Measurements from ENCODE around the gene TF. TPM values are rescaled to one million over a fixed set of nuclear protein-coding genes. Genes with fewer than 3 reads are reported as not detected.

The TF gene
- polyA plus RNA-seq, 1 experiment = 0.15 TPM

DNA sequence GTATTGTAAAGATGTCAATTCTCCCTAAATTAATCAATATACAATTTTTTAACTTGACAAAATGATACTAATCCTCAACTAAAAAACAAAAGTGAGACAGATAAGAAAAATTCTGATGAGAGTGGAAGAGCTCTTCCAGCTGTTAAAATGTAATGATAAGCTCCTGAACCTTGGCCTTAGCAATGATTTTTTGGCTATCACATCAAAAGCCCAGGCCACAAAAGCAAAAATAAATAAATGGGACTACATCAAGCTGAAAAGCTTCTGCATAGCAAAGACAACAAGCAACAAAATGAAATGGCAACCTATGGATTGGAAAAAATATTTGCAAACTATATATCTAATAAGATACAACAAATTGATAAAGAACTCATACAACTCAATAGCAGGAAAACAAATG is 35.4 kb downstream of the TF start:
- CTCF ChIA-PET = no interaction called here
- Histone ChIP-seq H3K9me3 (ENCODE audit: control insufficient read depth, insufficient read depth, low read length) (peaks cover 4% of the 10 kb centered on the region; the same call in 1 of the 2 replicates), H3K4me3 (ENCODE audit: low read depth, low read length) (no peak overlapping the region), H3K27me3 (ENCODE audit: control insufficient read depth, insufficient read depth, low read length) (peaks cover 2% of the 10 kb centered on the region), H3K27ac (ENCODE audit: low read depth, low read length) (no peak overlapping the region)
- DNase-seq (ENCODE audit: low read depth, low spot score) = no peak
- POLR2A ChIA-PET = no interaction called here
- TF ChIP-seq, protein P1, sequence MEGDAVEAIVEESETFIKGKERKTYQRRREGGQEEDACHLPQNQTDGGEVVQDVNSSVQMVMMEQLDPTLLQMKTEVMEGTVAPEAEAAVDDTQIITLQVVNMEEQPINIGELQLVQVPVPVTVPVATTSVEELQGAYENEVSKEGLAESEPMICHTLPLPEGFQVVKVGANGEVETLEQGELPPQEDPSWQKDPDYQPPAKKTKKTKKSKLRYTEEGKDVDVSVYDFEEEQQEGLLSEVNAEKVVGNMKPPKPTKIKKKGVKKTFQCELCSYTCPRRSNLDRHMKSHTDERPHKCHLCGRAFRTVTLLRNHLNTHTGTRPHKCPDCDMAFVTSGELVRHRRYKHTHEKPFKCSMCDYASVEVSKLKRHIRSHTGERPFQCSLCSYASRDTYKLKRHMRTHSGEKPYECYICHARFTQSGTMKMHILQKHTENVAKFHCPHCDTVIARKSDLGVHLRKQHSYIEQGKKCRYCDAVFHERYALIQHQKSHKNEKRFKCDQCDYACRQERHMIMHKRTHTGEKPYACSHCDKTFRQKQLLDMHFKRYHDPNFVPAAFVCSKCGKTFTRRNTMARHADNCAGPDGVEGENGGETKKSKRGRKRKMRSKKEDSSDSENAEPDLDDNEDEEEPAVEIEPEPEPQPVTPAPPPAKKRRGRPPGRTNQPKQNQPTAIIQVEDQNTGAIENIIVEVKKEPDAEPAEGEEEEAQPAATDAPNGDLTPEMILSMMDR (IDR thresholded peaks at IDR 0.05; ENCODE audit: low read depth, low read length) = no peak

- Histone ChIP-seq H3K27ac (ENCODE audit: low read depth, low read length) (no peak overlapping the region), H3K9me3 (ENCODE audit: control insufficient read depth, insufficient read depth, low read length) (peaks cover 4% of the 10 kb centered on the region; the same call in 1 of the 2 replicates), H3K27me3 (ENCODE audit: control insufficient read depth, insufficient read depth, low read length) (peaks cover 4% of the 10 kb centered on the region), H3K4me3 (ENCODE audit: low read depth, low read length) (no peak overlapping the region)
- ChIA-PET CTCF (no interaction called here), POLR2A (no interaction called here)
- TF ChIP-seq, protein P1 (IDR thresholded peaks at IDR 0.05; ENCODE audit: low read depth, low read length) = no peak
- no peak for DNase-seq (ENCODE audit: low read depth, low spot score)
Observed at GRCh38 chr3:133782454-133782853, 36.3 kb downstream of the TF start.

DNA sequence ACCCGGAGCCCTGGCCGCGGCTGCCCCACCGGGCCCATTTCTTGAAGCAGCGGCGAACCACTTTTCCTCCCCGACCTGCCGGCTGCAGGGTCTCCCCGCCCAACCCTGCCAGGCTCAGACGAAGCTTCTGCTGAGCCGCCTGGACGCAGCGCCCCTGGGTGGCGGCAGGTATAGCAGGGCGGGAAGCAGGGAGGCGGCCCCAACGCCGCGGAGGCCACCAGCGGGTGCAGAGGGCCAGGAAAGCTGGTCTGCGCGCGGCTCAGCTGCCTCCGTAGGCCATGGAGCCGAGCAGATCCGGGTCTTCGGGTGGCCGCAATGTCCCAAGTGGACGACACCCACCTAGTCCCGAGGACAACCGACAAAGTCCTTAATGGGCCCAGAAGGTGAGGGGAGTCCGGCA is 37.6 kb downstream of the TF start:
- Histone ChIP-seq H3K4me3 (ENCODE audit: low read depth, low read length) (no peak overlapping the region), H3K9me3 (ENCODE audit: control insufficient read depth, insufficient read depth, low read length) (peaks cover 4% of the 10 kb centered on the region; the same call in 1 of the 2 replicates), H3K27ac (ENCODE audit: low read depth, low read length) (no peak overlapping the region), H3K27me3 (ENCODE audit: control insufficient read depth, insufficient read depth, low read length) (peaks cover 4% of the 10 kb centered on the region)
- ChIA-PET POLR2A (no interaction called here), CTCF (no interaction called here)
- TF ChIP-seq, protein P1 (IDR thresholded peaks at IDR 0.05; ENCODE audit: low read depth, low read length) = no peak
- no peak for DNase-seq (ENCODE audit: low read depth, low spot score)

GRCh38 chr3:133788024-133788423 is 41.8 kb downstream of the TF start:
- Histone ChIP-seq H3K27ac (ENCODE audit: low read depth, low read length) (no peak overlapping the region), H3K27me3 (ENCODE audit: control insufficient read depth, insufficient read depth, low read length) (peaks cover 4% of the 10 kb centered on the region), H3K9me3 (ENCODE audit: control insufficient read depth, insufficient read depth, low read length) (peaks cover 7% of the 10 kb centered on the region), H3K4me3 (ENCODE audit: low read depth, low read length) (no peak overlapping the region)
- POLR2A ChIA-PET = no interaction called here
- no peak for DNase-seq (ENCODE audit: low read depth, low spot score)
- CTCF ChIA-PET = no interaction called here
- TF ChIP-seq, protein P1 (IDR thresholded peaks at IDR 0.05; ENCODE audit: low read depth, low read length) = no peak

DNA sequence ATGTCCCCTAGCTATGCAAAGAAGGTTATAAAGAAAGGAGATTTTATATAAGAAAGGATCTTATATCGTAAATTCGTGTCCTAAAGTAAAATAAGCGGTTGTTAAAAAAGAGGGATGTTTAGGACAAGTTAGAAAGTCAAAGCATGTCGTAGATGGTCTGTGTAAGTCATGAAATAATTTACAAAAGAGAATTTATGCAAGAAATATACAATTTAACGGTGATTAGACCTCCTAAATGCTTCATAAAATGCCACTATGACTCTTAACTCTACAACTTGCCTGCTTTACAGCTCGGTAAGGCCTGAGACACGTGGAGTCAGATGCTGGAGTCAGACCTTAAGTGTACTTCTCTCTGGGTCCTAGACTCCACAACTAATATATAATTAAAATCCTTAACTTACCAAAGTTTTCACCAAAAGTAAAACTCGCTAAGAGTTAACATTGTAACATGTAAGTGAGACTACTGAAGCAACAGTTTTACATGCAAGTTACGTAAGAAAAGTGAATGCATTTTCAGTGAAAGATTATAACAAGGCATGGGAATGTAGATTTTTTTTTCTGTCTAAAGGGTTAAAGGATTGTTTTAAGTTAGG is 46.1 kb downstream of the TF start:
- H3K27ac ChIP-seq (ENCODE audit: low read depth, low read length) = no peak overlapping the region
- POLR2A ChIA-PET = no interaction called here
- TF ChIP-seq, protein P1 (IDR thresholded peaks at IDR 0.05; ENCODE audit: low read depth, low read length) = no peak
- H3K27me3 ChIP-seq (ENCODE audit: control insufficient read depth, insufficient read depth, low read length) = peaks cover 2% of the 10 kb centered on the region
- no peak overlapping the region for H3K4me3 ChIP-seq (ENCODE audit: low read depth, low read length)
- peaks cover 3% of the 10 kb centered on the region; the same call in 1 of the 2 replicates for H3K9me3 ChIP-seq (ENCODE audit: control insufficient read depth, insufficient read depth, low read length)
- no peak for DNase-seq (ENCODE audit: low read depth, low spot score)
- CTCF ChIA-PET = no interaction called here
